HG03354 (cell line): ENCODE data around the gene DUSP28.

Source experiments
- ATAC-seq: cut with Tn5 transposase; IDR thresholded peaks from one replicate; pipeline ENCODE4 v1.9.1; 2021; ENCODE audit warnings: mild to moderate bottlenecking; ENCODE audit not compliant: unreplicated experiment, poor library complexity, severe bottlenecking

DUSP28 gene

DNA sequence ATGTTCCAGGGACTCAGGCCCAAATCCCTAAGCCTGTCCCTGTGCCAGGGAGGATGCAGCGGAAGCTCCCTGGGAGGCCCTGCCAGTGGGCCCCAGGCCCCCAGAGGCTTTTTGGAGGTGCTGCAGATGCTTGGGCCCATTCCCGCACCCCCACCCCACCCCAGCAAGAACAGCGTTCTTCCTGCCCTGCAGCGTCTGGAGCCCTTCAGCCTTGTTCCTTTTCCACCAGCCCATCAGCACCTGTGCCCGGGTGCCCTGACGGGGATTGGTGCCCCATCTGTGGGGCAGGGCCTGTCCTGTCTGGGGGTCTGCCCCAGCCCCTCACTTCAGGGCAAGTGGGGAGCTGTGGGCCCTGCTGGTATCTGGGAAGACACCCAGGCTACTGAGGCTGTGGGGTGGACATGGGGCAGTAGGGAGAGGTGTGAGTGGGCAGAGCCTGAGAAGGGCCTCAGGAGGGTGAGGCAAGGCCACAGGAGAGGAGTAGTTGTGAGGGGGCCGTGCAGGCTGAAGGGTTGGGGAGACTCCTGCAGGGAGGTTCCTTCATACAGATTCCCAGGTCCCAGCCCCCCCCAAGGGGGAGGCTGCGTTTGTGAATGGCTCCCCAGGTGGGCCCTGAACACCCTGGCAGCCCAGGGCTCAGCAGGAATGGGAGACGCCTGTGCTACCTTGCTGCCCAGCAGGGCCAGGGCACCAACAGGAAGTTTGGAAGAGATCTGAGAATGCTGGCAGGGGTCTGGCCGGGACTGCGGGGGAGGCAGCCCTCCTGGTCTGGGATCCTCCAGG is 10.6 kb downstream of the DUSP28 start:
- no peak for ATAC-seq

DNA sequence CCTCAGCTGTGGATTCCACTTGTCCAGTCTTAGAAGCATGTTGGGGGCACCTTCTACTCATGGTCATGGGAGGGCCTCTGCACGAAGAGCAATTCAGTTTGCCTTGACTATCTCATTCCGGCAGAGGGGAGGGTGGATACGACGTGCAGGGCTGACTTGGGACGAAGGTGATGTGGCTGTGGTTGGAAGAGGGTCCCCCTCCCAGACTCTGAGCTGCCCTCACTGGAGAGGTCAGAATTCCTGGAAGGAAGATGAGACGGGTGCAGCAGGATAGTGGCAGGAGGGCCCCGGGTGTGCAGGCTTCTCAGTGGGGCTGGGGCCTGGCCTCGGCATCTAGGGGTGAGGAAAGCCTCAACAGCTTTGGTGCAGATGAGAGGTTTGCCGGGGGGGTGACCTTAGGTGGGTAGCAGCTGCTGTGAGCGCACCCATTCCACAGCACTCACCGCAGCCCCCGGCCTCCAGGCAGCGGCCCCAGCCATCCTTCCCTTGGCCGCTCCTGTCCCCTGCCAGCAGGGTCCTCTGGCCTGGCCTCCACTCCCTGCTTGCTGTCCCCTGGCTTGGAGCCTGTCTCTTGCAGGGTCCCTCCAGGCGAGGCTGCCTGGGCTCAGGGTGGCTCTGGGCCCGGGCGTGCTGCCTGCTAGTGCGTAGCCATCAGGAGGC is 11.3 kb downstream of the DUSP28 start:
- no peak for ATAC-seq

DNA sequence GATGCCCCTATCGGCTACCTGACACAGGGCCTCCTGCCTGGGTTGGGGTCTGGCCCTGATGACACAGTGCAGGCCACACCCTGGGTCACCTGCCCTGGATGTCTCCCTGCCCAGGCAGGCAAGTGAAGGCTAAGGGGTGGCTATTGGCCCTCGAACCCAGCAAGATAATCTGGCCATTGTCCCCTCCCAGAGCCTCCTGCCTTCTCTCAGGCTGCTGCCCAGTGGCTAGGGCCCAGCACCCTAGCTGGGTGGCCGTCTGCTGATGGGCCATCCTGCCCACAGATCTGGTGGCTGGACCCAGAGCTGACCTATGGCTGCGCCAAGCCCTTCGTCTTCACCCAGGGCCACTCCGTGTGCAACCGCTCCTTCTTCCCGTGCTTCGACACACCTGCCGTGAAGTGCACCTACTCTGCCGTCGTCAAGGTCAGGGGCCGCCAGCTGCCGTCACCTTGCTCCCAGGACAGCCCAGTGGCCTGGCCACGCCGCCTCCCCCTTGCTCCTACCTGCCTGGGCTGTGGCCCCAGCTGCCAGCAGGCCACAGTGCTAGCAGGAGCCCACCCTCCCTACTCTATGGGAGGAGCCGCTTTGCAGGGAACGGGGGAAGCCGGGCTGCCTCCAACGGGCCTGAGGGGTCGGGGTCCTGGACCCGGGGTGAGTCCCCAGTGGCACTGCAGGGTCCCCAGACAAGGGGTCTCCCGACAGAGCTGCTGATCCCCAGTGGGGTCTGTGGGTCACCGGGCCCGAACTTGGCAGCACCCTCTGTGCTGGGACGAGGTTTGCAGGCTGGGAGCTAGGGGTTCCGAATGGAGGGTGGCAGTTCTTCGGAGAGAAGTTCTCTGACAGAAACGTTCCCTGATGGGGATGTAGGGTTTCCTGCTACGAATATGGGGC is 12.2 kb downstream of the DUSP28 start:
- ATAC-seq: no peak

DNA sequence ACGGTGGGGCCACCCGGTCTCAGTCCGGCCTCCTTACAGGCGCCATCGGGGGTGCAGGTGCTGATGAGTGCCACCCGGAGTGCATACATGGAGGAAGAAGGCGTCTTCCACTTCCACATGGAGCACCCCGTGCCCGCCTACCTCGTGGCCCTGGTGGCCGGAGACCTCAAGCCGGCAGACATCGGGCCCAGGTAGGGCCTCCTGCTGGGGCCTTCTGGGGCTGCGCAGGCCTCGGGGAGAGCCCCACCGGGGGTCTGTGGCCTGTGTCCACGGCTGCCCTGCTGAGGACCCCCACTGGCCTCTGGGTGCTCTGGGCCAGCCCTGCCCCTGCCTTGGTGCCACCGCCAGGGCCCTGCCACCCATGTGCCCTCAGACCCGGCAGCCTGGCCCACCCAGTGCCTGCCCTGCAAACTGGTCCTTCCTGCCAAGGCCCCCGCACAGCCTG is 12.9 kb downstream of the DUSP28 start:
- no peak for ATAC-seq

DNA sequence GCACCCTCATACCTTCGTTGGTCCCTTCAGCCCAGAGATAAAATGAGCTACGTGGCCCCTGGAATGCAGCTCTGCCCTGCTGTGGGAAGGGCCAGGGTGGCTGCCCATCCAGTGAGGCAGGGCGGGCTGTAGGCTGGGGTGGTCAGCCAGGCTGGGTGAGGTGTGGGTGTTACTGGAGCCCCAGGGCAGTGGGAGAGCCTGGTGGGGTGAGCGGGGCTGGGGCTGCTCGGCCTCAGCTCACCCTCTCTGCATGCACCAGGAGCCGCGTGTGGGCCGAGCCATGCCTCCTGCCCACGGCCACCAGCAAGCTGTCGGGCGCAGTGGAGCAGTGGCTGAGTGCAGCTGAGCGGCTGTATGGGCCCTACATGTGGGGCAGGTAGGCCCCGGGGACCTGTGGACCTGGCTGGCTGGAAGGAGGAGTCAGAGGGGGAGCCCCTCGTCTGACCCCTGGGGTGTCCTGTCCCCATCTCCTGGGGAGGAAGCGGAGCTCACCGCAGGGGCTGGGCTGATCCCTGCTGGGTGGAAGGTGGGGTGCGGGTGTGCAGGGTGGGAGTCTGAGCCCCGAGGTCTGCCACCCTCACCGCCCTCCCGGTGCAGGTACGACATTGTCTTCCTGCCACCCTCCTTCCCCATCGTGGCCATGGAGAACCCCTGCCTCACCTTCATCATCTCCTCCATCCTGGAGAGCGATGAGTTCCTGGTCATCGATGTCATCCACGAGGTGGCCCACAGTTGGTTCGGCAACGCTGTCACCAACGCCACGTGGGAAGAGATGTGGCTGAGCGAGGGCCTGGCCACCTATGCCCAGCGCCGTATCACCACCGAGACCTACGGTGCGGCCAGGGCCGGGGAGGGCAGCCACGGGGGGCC is 13.6 kb downstream of the DUSP28 start:
- ATAC-seq: no peak

DNA sequence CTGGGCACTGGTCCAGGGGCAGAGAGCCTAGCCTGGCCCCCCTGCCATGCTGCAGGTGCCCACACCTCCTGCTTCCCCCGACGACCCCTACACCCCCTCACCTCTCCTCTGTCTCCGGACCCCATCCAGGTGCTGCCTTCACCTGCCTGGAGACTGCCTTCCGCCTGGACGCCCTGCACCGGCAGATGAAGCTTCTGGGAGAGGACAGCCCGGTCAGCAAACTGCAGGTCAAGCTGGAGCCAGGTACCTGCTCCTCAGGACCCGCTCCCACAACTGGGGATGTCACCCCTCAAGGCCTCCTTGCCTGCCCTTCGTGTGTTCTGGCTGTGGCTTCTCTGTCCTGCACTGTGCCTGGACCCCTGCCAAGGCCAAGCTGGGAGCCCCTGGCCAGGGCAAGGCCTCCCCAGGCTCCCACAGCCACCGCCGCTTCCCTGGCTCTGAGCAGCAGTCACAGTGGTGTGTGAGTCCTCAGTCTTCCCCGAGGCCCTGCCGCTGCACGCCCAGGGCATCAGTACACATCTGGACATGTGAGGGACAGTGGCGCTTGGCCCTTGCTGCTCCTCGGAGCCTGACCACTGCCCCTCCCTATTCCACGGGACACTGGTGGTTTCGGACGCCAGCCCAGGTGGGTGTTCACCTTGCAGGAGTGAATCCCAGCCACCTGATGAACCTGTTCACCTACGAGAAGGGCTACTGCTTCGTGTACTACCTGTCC is 14.4 kb downstream of the DUSP28 start:
- no peak for ATAC-seq

DNA sequence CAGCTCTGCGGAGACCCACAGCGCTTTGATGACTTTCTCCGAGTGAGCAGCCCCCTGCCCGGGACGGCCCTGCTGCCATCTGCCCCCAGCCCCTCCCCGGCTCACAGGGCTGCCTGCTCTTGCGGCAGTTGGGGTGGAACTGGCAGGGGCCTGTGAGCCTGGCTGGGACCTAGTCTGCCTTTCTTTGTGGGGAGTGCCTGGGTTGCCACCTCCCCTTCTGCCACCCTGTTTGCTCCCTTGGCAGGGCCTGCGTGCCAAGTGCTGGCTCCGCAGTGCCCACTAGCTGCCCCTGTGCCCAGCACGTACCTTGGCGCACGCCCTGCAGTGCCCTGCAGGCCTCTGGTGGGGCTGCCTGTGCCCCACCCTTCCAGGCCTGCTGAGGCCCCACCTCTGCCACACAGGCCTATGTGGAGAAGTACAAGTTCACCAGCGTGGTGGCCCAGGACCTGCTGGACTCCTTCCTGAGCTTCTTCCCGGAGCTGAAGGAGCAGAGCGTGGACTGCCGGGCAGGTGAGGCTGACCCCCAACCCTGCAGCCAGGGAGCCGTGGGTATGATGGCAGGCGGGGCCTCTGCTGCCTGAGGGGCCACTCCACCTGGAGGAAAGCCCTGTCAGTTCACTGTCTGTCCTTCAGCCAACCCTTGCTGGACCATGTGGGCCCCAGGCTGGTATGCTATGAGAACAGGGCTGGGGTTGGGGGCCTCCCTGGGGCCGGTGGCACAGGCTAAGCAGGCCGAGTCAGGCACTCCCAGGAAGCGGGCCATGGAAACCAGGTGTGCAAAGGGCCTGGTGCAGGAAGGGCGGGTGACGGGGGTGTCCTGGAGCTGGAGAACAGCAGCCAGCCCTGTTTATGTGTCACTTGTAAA is 15.2 kb downstream of the DUSP28 start:
- no peak for ATAC-seq

DNA sequence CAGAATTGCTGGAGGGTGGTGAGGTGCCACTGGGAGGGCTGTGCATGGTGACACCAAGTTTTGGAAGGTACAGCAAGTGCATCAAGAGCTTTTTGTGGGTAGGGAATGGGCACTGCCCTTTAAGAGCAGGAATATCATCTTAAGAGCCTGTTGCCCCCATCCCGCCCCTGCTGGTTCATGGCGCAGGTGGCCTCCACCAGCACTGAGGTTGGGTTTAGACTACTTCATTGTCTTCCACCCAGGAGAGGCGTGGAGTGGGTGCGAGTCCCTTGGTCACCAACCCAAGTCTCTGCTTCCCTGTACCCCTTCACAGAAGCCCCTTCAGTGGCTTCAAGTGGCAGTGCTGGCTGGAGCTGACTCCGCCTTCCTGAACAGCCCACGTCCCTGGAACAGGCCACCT is 15.9 kb downstream of the DUSP28 start:
- no peak for ATAC-seq

DNA sequence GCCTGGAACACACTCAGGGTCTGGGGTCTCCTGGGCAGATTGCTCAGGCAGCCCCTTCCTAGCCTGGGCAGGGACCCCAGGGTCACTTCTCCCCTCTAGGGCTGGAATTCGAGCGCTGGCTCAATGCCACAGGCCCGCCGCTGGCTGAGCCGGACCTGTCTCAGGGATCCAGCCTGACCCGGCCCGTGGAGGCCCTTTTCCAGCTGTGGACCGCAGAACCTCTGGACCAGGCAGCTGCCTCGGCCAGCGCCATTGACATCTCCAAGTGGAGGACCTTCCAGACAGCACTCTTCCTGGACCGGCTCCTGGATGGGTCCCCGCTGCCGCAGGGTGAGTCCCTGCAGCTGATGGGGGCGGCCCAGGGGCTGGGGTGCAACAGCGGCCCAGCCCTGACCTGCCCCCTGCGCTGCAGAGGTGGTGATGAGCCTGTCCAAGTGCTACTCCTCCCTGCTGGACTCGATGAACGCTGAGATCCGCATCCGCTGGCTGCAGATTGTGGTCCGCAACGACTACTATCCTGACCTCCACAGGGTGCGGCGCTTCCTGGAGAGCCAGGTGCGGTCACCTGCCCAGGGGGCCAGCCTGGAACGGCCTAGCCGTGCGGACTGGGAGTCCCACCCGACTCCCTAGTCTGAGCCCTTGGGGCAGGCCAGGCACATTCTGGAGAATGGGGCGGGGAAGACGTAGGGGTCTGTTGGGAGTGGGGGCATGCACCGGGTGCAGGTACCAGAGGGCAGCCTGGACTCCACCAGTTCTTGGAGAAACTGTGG is 16.5 kb downstream of the DUSP28 start:
- no peak for ATAC-seq

DNA sequence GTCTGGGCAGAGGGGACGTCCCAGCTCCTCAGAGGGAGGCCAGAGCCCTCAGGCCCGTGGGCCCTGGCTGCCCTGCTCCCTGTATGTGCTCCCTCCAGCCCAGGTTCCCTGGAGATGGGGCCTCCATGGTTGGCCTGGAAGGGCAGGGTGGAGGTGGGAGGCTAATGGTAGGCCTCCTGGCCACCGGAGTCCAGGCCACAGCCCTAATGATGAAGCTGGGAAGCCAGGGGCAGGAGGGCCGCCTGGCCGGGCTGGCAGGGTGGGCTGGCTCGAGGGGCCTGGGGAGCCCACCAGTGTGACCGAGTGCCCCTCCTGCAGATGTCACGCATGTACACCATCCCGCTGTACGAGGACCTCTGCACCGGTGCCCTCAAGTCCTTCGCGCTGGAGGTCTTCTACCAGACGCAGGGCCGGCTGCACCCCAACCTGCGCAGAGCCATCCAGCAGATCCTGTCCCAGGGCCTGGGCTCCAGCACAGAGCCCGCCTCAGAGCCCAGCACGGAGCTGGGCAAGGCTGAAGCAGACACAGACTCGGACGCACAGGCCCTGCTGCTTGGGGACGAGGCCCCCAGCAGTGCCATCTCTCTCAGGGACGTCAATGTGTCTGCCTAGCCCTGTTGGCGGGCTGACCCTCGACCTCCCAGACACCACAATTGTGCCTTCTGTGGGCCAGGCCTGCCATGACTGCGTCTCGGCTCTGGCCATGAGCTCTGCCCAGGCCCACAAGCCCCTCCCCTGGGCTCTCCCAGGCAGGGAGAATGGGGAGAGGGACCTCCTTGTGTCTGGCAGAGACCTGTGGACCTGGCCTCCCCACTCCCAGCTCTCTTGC is 17.3 kb downstream of the DUSP28 start:
- ATAC-seq: no peak

DNA sequence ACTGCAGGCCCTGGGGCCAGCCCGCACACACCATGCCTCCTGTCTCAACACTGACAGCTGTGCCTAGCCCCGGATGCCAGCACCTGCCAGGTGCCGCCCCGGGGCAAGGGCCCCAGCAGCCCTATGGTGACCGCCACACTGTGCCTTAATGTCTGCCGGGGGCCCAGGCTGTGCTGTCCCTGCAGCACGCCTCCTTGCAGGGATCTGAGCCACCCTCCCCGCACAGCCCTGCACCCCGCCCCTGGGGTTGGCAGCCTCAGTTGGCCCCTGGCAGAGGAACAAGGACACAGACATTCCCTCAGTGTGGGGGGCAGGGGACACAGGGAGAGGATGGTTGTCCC is 17.9 kb downstream of the DUSP28 start:
- ATAC-seq: no peak

DNA sequence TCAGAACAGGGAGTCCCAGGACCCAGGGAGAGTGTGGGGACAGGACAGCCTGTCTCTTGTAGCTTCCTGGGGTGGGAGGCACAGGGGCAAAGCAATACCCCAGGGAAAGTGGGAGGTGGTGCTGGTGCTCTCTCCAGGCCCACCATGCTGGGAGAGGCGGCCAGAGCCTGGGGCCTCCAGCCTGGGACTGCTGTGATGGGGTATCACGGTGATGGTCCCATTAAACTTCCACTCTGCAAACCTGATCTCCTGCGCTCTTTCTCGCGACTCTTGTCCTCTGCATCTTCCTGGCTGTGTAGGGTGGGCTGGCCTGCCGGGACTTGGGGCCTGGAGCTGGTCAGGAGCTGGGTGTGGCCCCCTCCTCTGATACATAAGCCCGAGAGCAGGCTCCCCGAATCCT is 18.3 kb downstream of the DUSP28 start:
- no peak for ATAC-seq

DNA sequence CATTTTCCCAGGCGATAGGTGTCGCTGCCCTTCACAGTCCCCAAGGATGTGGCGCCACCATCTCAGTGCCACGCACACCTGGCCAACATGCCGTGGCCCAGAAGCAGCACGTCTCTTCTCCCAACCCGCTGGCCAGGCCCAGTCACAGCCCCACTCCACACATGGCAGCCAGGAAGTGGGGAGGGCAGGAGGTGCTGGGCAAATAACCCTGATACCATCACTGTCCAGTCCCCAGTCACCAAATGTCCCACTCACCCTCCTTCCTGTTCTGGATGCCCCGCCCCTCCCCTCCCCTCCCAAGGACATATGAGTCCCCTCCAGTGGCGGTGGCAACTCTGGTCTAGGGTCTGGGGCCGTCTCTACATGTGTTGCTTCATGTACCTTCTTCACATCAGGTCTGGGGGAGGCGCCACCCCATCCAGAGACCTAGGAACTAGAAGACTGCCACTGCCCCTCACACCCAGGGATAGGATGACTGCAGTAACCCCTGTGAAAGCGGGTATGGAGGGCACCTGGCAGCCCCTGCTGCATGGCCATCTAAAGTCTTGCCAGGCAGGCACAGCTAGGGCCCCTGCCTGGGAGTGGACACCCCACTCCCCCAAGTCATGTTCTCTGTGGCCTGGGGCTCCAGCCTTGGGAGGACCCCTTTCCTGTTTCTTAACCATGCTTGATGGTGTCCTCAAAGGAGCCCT is 19.1 kb downstream of the DUSP28 start:
- no peak for ATAC-seq

DNA sequence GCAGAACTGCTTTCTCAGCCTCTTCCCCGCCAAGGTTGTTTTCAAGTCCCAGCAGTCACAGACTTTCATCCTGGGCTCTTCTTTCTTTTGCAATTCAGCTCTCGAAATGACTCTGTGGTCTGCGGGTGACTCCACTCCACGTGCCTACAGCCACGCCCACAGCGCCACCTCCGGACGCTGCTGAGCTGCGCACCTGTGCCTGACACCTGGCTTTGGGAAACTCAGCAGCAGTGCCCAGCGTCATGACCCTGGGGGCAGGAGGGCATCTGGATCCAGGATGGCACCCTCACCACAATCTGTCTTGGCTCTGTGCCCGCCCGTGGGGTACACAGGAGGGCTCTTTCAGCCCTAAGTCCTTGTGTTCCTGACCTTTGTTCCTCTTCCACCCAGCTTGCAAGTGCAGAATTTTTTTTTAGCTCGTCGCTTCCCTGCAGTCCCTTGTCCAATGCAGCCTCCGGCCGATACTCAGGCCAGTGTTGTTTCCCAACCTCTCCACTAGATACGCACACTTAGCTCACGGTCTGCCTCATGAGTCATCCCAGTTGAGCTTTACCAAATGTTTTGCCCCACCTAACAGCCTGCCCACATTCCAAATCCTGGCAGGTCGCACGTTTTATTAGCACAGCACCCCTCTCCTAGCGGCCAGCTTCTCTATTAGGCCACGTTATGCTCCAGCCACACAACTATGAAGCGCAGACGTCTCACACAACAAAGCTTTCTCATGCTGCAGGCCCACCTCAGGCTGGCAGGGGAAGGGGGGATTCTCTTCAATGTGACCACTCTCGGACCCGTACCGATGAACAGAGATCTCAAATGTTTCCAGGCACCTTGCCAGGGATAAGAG is 19.8 kb downstream of the DUSP28 start:
- no peak for ATAC-seq

DNA sequence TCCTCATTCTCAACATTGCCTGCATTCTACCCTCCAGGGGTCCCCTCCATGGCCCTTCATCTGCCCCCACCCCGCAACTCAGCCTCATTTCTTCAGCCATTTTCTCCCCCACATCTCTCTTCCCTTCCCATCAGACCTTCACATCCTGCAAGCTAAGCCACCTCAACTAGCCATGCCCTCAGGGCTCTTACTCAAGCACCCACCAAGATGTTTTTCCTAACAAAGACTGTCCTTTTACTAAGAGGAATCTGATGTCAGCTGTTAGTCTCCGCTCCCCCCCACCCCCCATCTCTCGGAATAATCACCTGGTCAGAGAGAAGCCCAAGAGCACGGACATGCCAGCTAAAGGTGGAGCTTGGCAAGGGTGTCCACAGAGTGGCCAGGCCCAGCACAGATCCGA is 21.7 kb downstream of the DUSP28 start:
- ATAC-seq: no peak
